SK-N-SH (cell line): ENCODE data around the gene ARHGAP10.

ENCODE experiments used
- CTCF ChIP-seq: fragments of 200-600 bp; sonication (generic); IDR thresholded peaks from 2 replicates; pipeline ENCODE4 v1.6.1; 2017; ENCODE audit warnings: antibody characterized with exemption, mild to moderate bottlenecking, moderate library complexity
- FOXM1 ChIP-seq: IDR thresholded peaks from 2 replicates; pipeline ENCODE4 v1.4.0; 2012; ENCODE audit warnings: low read depth, mild to moderate bottlenecking
- NFIC ChIP-seq: IDR thresholded peaks from 2 replicates; pipeline ENCODE4 v1.4.0; 2012; ENCODE audit warnings: borderline replicate concordance
- TF ChIP-seq, protein P1 (sequence below): IDR thresholded peaks from 2 replicates; pipeline ENCODE4 v1.4.0; 2012; ENCODE audit warnings: low read depth

- no peak for TF ChIP-seq CTCF
- peak; percentile 25; the same call in 1 of the 2 replicates for TF ChIP-seq FOXM1
- TF ChIP-seq NFIC = peak; percentile 80
- TF ChIP-seq, protein P1, sequence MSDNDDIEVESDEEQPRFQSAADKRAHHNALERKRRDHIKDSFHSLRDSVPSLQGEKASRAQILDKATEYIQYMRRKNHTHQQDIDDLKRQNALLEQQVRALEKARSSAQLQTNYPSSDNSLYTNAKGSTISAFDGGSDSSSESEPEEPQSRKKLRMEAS = peak; percentile 44; the same call in 1 of the 2 replicates
Observed at GRCh38 chr4:147714575-147715401, 17.1 kb upstream of the ARHGAP10 start.
